HepG2 (cell line): ENCODE results near the gene NOC3L. TPM values are rescaled to one million over a fixed set of nuclear protein-coding genes. Genes with fewer than 3 reads are reported as not detected.

Experiments
- ARID2 ChIP-seq: sonication (generic); formaldehyde crosslinking; IDR thresholded peaks from 2 replicates; pipeline ENCODE4 v1.8.1; 2022; ENCODE audit warnings: mild to moderate bottlenecking, missing genetic modification reagents, borderline replicate concordance
- MLLT10 ChIP-seq: sonication (generic); formaldehyde crosslinking; IDR thresholded peaks from 2 replicates; pipeline ENCODE4 v1.4.0; 2020; ENCODE audit warnings: missing genetic modification reagents
- NR2F2 ChIP-seq: IDR thresholded peaks from 2 replicates; pipeline ENCODE4 v1.6.1; 2012; ENCODE audit warnings: low read depth, inconsistent platforms, borderline replicate concordance
- POLR2A ChIP-seq, 2 experiments: IDR thresholded peaks; 2 replicates each; pipeline ENCODE4 v1.6.1; 2011; ENCODE audit warnings: low read depth in 2 of 2, low read length in 2 of 2, mild to moderate bottlenecking in 1 of 2, moderate library complexity in 1 of 2; ENCODE audit not compliant: insufficient read depth in 1 of 2
- RELA ChIP-seq: sonication (generic); formaldehyde crosslinking; IDR thresholded peaks from 2 replicates; pipeline ENCODE4 v1.4.0; 2020; ENCODE audit warnings: missing genetic modification reagents
- TBP ChIP-seq: sonication (generic); formaldehyde crosslinking; IDR thresholded peaks from 2 replicates; pipeline ENCODE4 v1.5.0; 2020; ENCODE audit warnings: missing genetic modification reagents
- ZC3H4 ChIP-seq: sonication (generic); formaldehyde crosslinking; IDR thresholded peaks from 2 replicates; pipeline ENCODE4 v1.4.0; 2020; ENCODE audit warnings: missing genetic modification reagents, borderline replicate concordance
- ZNF546 ChIP-seq: sonication (generic); formaldehyde crosslinking; conservative IDR thresholded peaks from 2 replicates; pipeline ENCODE4 v1.8.1; 2023; ENCODE audit warnings: mild to moderate bottlenecking, missing genetic modification reagents
- ZNF558 ChIP-seq: sonication (generic); formaldehyde crosslinking; IDR thresholded peaks from 2 replicates; pipeline ENCODE4 v1.9.0; 2022; ENCODE audit warnings: mild to moderate bottlenecking, missing genetic modification reagents, borderline replicate concordance
- polyA plus RNA-seq, 8 experiments: library from polyadenylated mRNA; depleted of rRNA in 3 of 8; stranded (reverse) in 7 of 8; unstranded in 1 of 8; fragments of >200 nt; fragmentation: Illumina TruSeq in 4 of 8; extraction: Trizol in 4 of 8; gene quantifications; 2 replicates each; pipeline versions ENCODE4 v1.2.1 to v1.2.3, GENCODE V29; 2011 to 2016; ENCODE audit warnings: low read depth in 4 of 8, missing spikeins in 1 of 8, mixed read lengths in 1 of 8; ENCODE audit not compliant: insufficient read depth in 1 of 8
- total RNA-seq, 5 experiments: library from RNA; depleted of rRNA; stranded (reverse); fragments of >200 nt; fragmentation: Illumina TruSeq; extraction: Trizol; gene quantifications; 2 replicates each; pipeline ENCODE4 v1.2.3, GENCODE V29; 2016; ENCODE audit warnings: low read depth in 1 of 5
- TF ChIP-seq, protein P1 (sequence below): sonication (generic); formaldehyde crosslinking; IDR thresholded peaks from 2 replicates; pipeline ENCODE4 v1.4.0; 2020; ENCODE audit warnings: missing genetic modification reagents, borderline replicate concordance
- TF ChIP-seq, protein P2 (sequence below): sonication (generic); formaldehyde crosslinking; IDR thresholded peaks from 2 replicates; pipeline ENCODE4 v1.4.0; 2020; ENCODE audit warnings: missing genetic modification reagents
- TF ChIP-seq, protein P3 (sequence below): sonication (generic); formaldehyde crosslinking; IDR thresholded peaks from 2 replicates; pipeline ENCODE4 v1.5.0; 2020; ENCODE audit warnings: missing genetic modification reagents
- TF ChIP-seq, protein P4 (sequence below), 2 experiments: sonication (generic) in 1 of 2; formaldehyde crosslinking in 1 of 2; IDR thresholded peaks; 2 replicates each; pipeline versions ENCODE4 v1.6.1 to v1.9.0; 2014 to 2022; ENCODE audit warnings: antibody characterized with exemption in 1 of 2, borderline replicate concordance in 1 of 2, inconsistent platforms in 1 of 2, low read depth in 1 of 2, missing genetic modification reagents in 1 of 2

Gene NOC3L
- total and polyA plus RNA-seq, 2 of the 13 experiments (the other 11 are each of a cell fraction or from before 2014, with no cell fraction given) = 7.8 to 36.6 TPM

DNA sequence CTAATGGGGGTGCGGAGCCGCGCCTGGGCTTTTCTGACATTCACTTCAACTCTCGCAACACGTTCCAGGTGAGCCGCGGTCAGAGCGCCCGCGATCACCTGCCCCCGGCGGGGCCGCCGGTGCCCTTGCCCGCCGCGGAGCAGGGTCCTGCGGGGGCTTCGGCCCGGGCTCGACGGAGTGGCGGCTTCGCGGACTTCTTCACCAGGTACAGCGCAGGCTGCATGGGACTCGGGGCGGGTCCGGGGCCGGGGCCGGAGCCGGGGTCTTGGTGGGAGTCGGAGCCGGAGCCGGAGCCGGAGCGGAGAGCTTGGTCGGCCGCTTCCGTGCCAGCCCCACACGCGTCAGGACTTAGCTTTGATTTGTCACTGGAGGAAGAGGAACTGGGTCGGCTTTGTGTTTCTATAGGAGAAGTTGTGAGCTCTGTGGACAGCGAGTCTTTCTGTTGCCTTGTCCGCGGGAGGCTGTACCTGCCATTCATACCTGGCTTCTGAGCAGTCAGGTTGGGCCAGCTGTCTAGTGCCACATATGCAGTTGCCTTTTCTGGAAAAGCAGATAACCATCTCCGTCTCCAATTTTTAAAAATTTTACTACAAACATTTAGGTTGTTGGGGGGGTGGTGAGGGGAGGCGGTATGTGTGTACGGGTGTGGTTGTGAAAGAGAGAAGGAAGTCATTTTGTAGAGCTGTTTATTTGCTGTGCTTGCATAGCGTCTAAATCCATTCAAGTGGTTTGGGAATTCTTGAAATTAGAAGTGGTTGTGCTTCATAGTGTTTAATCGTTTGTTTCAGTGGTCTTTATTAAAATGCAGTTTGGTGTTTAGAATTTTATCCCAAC, 40.9 kb upstream of the NOC3L start (continued):
- TF ChIP-seq, protein P1, sequence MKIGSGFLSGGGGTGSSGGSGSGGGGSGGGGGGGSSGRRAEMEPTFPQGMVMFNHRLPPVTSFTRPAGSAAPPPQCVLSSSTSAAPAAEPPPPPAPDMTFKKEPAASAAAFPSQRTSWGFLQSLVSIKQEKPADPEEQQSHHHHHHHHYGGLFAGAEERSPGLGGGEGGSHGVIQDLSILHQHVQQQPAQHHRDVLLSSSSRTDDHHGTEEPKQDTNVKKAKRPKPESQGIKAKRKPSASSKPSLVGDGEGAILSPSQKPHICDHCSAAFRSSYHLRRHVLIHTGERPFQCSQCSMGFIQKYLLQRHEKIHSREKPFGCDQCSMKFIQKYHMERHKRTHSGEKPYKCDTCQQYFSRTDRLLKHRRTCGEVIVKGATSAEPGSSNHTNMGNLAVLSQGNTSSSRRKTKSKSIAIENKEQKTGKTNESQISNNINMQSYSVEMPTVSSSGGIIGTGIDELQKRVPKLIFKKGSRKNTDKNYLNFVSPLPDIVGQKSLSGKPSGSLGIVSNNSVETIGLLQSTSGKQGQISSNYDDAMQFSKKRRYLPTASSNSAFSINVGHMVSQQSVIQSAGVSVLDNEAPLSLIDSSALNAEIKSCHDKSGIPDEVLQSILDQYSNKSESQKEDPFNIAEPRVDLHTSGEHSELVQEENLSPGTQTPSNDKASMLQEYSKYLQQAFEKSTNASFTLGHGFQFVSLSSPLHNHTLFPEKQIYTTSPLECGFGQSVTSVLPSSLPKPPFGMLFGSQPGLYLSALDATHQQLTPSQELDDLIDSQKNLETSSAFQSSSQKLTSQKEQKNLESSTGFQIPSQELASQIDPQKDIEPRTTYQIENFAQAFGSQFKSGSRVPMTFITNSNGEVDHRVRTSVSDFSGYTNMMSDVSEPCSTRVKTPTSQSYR = no peak
- peak in 1 of 2 experiments; percentile 67; a peak in 2 of 4 replicates for TF ChIP-seq POLR2A (IDR thresholded peaks at IDR 0.05; ENCODE audit: insufficient read depth in 1 of 2, low read depth in 2 of 2, low read length in 2 of 2)
- TF ChIP-seq ZNF546 (CRISPR knock-in tag) = no peak
- TF ChIP-seq ARID2 (CRISPR knock-in tag) = no peak
- no peak; the same call in 1 of the 2 replicates for TF ChIP-seq ZNF558 (CRISPR knock-in tag)
- no peak for TF ChIP-seq MLLT10 (CRISPR knock-in tag)
- no peak for TF ChIP-seq ZC3H4 (CRISPR knock-in tag)
- TF ChIP-seq, protein P2, sequence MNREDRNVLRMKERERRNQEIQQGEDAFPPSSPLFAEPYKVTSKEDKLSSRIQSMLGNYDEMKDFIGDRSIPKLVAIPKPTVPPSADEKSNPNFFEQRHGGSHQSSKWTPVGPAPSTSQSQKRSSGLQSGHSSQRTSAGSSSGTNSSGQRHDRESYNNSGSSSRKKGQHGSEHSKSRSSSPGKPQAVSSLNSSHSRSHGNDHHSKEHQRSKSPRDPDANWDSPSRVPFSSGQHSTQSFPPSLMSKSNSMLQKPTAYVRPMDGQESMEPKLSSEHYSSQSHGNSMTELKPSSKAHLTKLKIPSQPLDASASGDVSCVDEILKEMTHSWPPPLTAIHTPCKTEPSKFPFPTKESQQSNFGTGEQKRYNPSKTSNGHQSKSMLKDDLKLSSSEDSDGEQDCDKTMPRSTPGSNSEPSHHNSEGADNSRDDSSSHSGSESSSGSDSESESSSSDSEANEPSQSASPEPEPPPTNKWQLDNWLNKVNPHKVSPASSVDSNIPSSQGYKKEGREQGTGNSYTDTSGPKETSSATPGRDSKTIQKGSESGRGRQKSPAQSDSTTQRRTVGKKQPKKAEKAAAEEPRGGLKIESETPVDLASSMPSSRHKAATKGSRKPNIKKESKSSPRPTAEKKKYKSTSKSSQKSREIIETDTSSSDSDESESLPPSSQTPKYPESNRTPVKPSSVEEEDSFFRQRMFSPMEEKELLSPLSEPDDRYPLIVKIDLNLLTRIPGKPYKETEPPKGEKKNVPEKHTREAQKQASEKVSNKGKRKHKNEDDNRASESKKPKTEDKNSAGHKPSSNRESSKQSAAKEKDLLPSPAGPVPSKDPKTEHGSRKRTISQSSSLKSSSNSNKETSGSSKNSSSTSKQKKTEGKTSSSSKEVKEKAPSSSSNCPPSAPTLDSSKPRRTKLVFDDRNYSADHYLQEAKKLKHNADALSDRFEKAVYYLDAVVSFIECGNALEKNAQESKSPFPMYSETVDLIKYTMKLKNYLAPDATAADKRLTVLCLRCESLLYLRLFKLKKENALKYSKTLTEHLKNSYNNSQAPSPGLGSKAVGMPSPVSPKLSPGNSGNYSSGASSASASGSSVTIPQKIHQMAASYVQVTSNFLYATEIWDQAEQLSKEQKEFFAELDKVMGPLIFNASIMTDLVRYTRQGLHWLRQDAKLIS (CRISPR knock-in tag) = no peak
- TF ChIP-seq, protein P3, sequence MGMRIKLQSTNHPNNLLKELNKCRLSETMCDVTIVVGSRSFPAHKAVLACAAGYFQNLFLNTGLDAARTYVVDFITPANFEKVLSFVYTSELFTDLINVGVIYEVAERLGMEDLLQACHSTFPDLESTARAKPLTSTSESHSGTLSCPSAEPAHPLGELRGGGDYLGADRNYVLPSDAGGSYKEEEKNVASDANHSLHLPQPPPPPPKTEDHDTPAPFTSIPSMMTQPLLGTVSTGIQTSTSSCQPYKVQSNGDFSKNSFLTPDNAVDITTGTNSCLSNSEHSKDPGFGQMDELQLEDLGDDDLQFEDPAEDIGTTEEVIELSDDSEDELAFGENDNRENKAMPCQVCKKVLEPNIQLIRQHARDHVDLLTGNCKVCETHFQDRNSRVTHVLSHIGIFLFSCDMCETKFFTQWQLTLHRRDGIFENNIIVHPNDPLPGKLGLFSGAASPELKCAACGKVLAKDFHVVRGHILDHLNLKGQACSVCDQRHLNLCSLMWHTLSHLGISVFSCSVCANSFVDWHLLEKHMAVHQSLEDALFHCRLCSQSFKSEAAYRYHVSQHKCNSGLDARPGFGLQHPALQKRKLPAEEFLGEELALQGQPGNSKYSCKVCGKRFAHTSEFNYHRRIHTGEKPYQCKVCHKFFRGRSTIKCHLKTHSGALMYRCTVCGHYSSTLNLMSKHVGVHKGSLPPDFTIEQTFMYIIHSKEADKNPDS (CRISPR knock-in tag) = no peak
- TF ChIP-seq TBP (CRISPR knock-in tag) = no peak
- TF ChIP-seq RELA (CRISPR knock-in tag) = no peak
- TF ChIP-seq, protein P4, sequence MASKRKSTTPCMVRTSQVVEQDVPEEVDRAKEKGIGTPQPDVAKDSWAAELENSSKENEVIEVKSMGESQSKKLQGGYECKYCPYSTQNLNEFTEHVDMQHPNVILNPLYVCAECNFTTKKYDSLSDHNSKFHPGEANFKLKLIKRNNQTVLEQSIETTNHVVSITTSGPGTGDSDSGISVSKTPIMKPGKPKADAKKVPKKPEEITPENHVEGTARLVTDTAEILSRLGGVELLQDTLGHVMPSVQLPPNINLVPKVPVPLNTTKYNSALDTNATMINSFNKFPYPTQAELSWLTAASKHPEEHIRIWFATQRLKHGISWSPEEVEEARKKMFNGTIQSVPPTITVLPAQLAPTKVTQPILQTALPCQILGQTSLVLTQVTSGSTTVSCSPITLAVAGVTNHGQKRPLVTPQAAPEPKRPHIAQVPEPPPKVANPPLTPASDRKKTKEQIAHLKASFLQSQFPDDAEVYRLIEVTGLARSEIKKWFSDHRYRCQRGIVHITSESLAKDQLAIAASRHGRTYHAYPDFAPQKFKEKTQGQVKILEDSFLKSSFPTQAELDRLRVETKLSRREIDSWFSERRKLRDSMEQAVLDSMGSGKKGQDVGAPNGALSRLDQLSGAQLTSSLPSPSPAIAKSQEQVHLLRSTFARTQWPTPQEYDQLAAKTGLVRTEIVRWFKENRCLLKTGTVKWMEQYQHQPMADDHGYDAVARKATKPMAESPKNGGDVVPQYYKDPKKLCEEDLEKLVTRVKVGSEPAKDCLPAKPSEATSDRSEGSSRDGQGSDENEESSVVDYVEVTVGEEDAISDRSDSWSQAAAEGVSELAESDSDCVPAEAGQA (IDR thresholded peaks at IDR 0.05; ENCODE audit: low read depth) = no peak
- TF ChIP-seq, protein P4 (CRISPR knock-in tag; IDR thresholded peaks at IDR 0.05; ENCODE audit: borderline replicate concordance) = no peak
- no peak for TF ChIP-seq NR2F2
